ENCODE data around the gene CDK5R2. TPM values are rescaled to one million over a fixed set of nuclear protein-coding genes. Genes with fewer than 3 reads are reported as not detected.

The CDK5R2 gene
- total RNA-seq, 1 experiment from 2014 or later = 1.3 TPM

DNA sequence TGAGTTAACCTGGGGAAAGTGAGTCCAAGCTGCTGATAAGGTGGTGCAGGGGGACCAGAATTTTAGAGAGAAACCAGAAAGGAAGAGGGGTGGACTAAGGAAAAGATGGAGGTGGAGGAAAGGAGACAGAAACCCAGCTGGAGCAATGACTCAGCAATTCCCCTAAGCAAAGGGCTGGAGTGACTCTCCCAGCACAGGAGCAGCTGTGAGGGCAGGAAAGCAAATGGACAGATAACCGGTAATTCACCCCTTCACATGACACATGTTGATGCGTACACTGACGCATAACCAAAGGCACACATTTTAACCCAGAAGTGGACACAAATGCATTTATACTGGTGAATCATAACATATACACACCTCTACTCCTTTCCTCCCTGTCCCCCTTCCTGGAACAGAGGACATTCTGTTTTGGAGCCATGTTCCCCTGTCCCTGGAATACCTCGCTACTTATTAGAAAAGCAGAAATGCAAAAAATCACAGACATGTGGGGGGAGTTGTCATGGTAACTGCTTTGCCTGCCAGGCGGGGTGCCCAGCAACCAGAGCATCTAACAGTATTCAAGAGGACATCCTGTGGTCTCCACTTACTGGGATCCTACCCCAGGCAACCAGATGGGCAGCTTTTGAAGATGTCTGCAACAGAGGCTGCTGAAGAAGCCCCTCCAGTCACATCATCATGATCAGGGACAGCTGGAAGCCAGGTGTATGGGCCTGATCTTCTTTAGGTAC, 4.7 kb downstream of the CDK5R2 start:
- in situ Hi-C loops (cut with HindIII; ENCODE audit: low pct_unique_long_range_greater_than_20kb, low sequenced_read_pairs) = no loop called here
- DNase-seq (ENCODE audit: low read depth, low spot score) (no peak), ATAC-seq (no peak)
- Histone ChIP-seq H3K27me3 (ENCODE audit: control insufficient read depth, insufficient read depth, low read length) (no peaks in the 10 kb centered on the region; the same call in 1 of the 2 replicates), H3K4me1 (ENCODE audit: control insufficient read depth, insufficient read depth, low read length) (no peaks in the 10 kb centered on the region), H3K27ac (ENCODE audit: low read length) (no peak overlapping the region), H3K4me3 (ENCODE audit: low read depth in 2 of 2, low read length in 2 of 2) (no peak overlapping the region), H3K9me3 (ENCODE audit: control insufficient read depth, insufficient read depth, low read depth, low read length) (no peaks in the 10 kb centered on the region), H3K36me3 (ENCODE audit: control insufficient read depth, insufficient read depth, low read length) (no peaks in the 10 kb centered on the region)
- TF ChIP-seq, protein P1, sequence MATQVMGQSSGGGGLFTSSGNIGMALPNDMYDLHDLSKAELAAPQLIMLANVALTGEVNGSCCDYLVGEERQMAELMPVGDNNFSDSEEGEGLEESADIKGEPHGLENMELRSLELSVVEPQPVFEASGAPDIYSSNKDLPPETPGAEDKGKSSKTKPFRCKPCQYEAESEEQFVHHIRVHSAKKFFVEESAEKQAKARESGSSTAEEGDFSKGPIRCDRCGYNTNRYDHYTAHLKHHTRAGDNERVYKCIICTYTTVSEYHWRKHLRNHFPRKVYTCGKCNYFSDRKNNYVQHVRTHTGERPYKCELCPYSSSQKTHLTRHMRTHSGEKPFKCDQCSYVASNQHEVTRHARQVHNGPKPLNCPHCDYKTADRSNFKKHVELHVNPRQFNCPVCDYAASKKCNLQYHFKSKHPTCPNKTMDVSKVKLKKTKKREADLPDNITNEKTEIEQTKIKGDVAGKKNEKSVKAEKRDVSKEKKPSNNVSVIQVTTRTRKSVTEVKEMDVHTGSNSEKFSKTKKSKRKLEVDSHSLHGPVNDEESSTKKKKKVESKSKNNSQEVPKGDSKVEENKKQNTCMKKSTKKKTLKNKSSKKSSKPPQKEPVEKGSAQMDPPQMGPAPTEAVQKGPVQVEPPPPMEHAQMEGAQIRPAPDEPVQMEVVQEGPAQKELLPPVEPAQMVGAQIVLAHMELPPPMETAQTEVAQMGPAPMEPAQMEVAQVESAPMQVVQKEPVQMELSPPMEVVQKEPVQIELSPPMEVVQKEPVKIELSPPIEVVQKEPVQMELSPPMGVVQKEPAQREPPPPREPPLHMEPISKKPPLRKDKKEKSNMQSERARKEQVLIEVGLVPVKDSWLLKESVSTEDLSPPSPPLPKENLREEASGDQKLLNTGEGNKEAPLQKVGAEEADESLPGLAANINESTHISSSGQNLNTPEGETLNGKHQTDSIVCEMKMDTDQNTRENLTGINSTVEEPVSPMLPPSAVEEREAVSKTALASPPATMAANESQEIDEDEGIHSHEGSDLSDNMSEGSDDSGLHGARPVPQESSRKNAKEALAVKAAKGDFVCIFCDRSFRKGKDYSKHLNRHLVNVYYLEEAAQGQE (IDR thresholded peaks at IDR 0.05; ENCODE audit: insufficient read depth in 1 of 2, low read depth in 2 of 2, low read length in 1 of 2) = no peak
- no peak for TF ChIP-seq POLR2AphosphoS5 (IDR thresholded peaks at IDR 0.05; ENCODE audit: low read depth, low read length)
- TF ChIP-seq SIN3A (IDR thresholded peaks at IDR 0.05; ENCODE audit: borderline replicate concordance, insufficient read depth, low read depth, low read length) = no peak
- TF ChIP-seq, protein P2, sequence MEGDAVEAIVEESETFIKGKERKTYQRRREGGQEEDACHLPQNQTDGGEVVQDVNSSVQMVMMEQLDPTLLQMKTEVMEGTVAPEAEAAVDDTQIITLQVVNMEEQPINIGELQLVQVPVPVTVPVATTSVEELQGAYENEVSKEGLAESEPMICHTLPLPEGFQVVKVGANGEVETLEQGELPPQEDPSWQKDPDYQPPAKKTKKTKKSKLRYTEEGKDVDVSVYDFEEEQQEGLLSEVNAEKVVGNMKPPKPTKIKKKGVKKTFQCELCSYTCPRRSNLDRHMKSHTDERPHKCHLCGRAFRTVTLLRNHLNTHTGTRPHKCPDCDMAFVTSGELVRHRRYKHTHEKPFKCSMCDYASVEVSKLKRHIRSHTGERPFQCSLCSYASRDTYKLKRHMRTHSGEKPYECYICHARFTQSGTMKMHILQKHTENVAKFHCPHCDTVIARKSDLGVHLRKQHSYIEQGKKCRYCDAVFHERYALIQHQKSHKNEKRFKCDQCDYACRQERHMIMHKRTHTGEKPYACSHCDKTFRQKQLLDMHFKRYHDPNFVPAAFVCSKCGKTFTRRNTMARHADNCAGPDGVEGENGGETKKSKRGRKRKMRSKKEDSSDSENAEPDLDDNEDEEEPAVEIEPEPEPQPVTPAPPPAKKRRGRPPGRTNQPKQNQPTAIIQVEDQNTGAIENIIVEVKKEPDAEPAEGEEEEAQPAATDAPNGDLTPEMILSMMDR (IDR thresholded peaks at IDR 0.05) = no peak
- no peak for TF ChIP-seq TCF7L2 (IDR thresholded peaks at IDR 0.05; ENCODE audit: low read depth, low read length)
- intact Hi-C loops (cut with micrococcal nuclease; ENCODE audit: unreplicated experiment) = no loop called here
- ChIA-PET POLR2A (no interaction called here), CTCF (no interaction called here)
- no TSS peak for BruUV-seq (replicated peaks)

DNA sequence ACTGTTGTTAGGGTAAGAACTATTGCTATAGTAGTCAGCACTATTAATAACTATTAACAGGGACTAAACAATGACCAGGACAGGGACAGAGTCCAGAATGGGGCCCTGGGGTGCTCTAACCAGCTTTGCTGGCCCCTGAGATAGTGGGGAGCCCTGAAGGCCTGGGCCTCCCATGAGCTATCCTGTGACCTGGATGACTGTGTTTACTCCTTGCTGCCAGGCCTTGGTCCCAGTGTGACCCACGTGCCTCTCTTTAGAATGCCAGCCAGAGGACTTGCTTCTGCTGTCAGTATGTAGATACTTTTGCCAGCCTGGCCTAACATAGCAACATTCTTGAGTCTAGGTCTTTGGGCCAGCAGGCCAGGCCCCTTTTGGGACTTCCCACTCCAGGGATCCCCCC, 11.4 kb downstream of the CDK5R2 start:
- H3K9me3 ChIP-seq (ENCODE audit: control insufficient read depth, insufficient read depth, low read depth, low read length) = no peaks in the 10 kb centered on the region
- DNase-seq (ENCODE audit: low read depth, low spot score) (no peak), ATAC-seq (no peak)
- no peaks in the 10 kb centered on the region for H3K4me1 ChIP-seq (ENCODE audit: control insufficient read depth, insufficient read depth, low read length)
- intact Hi-C loops (cut with micrococcal nuclease; ENCODE audit: unreplicated experiment) (no loop called here), in situ Hi-C loops (cut with HindIII; ENCODE audit: low pct_unique_long_range_greater_than_20kb, low sequenced_read_pairs) (no loop called here)
- no peak overlapping the region for H3K27ac ChIP-seq (ENCODE audit: low read length)
- BruUV-seq (replicated peaks) = no TSS peak
- no peaks in the 10 kb centered on the region for H3K36me3 ChIP-seq (ENCODE audit: control insufficient read depth, insufficient read depth, low read length)
- ChIA-PET CTCF (no interaction called here), POLR2A (no interaction called here)
- peaks cover 7% of the 10 kb centered on the region for H3K27me3 ChIP-seq (ENCODE audit: control insufficient read depth, insufficient read depth, low read length)
- H3K4me3 ChIP-seq (ENCODE audit: low read depth in 2 of 2, low read length in 2 of 2) = no peak overlapping the region
- TF ChIP-seq SIN3A (IDR thresholded peaks at IDR 0.05; ENCODE audit: borderline replicate concordance, insufficient read depth, low read depth, low read length) (no peak), TCF7L2 (IDR thresholded peaks at IDR 0.05; ENCODE audit: low read depth, low read length) (no peak), POLR2AphosphoS5 (IDR thresholded peaks at IDR 0.05; ENCODE audit: low read depth, low read length) (no peak)
- TF ChIP-seq, protein P1 (IDR thresholded peaks at IDR 0.05; ENCODE audit: insufficient read depth in 1 of 2, low read depth in 2 of 2, low read length in 1 of 2) = no peak
- TF ChIP-seq, protein P2 (IDR thresholded peaks at IDR 0.05) = no peak

Data from Panc1 (cell line).